Femur (tissue), 1 donor: Measurements from ENCODE around the gene FTO.

ENCODE experiments used
- DNase-seq: peaks from one replicate; pipeline ENCODE4 v3.0.0-alpha.2; 2017

FTO gene

GRCh38 chr16:54030451-54030850, 326.5 kb downstream of the FTO start:
- DNase-seq, result no peak

DNA sequence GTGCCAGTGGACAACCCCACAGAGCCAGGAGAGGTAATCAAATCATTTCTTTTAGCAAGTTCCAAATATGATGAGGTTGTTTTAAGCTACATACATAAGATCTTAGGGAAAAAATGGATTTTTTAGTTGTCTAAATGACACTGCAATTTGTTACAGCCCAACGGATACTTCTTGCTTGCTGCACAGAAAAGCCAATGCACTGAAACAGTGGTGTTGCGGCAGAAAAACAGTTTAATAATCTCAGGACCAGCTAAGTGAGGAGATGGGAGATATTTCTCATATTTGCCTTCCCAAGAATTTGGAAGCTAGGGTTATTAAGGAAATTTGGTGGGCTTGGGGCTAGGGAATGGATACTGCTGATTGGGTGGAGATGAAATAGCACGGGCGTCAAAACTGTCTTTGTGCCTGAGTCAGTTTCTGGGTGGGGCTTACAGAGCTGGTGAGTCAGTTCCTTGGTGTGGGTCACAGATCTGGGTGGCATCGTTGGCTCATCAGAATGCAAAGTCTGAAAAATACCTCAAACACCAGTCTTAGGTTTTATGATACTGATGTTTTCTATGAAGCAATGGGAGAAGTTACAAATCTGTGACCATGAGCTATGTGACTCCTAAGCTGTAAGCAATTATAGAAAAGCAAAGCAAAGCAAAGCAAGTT, 327.3 kb downstream of the FTO start:
- no peak for DNase-seq

DNA sequence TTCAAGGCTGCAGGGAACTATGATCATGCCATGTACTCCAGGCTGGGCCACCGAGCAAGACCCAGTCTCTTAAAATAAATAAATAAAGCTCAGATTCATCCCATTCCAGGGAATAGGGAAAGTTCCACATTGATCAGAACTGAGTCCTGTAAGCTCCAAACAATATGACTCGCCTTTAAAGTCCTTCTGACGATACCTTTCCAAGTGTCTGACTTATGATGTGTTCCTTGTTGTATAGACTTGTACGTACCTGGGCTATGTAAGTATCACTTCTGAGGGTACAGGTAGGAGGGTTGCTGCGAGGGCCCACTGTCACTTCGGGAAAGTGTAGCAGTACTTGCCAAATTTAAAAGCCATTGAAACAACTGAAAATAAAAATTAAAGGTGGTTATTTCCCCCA, 329.8 kb downstream of the FTO start:
- DNase-seq, result no peak

DNA sequence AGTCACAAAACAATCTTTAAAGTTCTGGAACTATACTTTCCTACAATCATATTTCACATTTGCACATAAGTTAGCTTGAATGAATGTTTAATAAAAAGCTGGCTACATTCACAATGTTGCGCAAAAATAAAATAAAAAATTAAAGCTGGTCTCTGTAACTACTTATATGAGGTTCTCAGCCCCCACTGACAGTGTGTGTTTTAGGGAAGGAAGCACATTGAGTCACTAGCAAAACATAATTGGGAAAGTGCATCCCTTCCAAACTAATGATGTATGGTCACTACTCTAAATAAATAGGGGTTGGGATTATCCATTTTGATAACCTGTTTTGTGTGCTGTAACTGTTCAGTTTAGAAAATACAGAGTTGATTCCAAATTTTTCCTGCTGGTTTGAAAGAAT, 330.7 kb downstream of the FTO start:
- DNase-seq, result no peak

GRCh38 chr16:54040480-54040879, 336.5 kb downstream of the FTO start:
- DNase-seq, result no peak

- DNase-seq, result no peak
Observed at GRCh38 chr16:54040975-54041374, 337.0 kb downstream of the FTO start.

DNA sequence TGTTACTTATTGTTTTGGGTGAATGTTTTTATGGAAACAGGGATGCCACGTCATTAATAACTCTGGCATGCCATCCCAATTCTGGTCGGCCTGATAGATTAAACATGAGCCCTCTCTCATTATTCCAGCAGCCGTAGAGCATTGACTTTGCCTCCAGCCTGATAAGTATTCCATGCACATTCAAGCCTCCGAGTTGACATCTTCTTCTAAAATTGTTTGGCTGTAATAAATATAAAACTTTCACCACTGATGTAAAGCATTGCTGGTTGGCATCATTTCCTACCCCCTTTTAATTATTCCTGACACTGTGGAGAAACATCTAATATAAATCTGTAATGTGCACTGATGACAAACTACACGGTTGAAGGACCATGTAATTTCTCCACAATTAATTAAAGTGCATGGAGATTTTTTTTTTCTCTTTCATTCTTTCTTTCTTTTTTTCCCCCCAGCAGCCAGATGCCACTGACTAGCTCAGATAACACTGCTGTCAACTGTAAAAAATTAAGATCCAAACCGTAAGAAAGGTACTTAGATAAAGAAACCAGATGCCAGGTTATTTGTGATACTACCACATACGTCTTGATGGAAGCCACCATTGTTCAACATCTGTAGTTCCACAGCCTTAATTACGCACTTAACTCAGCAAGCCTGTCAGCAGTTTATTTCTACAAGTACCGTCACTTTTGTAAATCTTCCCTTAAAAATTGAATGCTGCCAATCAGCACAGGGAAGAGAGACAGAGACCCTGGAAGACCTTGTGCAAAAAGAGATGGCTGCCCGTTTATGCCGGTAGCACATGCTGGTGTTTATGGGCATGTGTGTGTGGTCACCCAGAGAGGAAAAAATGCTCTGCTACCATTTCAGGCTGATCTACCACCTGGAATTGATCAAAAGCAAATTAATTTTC, 344.9 kb downstream of the FTO start:
- no peak for DNase-seq

DNA sequence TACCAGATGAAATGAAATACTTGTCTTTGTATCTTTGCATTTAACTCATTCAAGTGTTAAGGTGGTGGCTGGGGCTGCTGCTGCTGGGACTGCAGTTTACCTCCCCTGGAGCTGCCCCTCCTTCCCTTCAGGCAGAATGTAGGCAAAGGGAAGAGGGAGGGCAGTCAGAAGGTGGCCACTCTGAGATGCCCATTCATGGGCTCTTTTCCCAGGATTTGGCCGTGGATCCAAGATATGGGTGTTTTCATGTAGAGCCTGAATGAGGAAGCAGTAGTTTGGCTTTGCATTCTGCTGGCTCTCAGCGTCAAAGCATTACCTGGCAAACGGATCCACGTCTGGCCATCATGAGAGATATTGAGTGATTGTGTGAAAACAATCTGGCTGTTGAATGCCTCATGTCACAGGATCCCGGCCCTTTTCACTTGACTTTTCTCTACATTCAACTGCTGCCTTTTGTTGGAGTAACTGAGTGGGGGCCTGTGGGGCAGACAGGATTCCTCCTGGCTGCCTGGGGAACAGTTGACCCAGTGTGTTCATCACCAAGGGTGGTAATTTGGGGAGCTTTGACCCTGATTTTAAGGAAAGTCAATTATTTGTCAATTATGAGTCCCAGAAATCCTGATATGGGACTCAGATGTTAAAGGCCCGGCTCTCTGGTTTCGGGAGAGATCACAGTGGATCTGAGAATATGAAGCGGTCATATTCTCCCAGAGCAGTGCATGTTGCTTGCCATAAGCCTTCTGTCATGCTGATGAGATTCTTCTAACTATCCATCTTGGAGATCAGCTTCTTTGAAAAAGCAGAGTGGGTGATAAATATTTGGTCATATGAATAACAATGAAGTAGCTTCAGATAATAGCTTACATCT, 345.9 kb downstream of the FTO start:
- no peak for DNase-seq

GRCh38 chr16:54050459-54051210, 346.7 kb downstream of the FTO start:
- DNase-seq, result peak; percentile 39

DNA sequence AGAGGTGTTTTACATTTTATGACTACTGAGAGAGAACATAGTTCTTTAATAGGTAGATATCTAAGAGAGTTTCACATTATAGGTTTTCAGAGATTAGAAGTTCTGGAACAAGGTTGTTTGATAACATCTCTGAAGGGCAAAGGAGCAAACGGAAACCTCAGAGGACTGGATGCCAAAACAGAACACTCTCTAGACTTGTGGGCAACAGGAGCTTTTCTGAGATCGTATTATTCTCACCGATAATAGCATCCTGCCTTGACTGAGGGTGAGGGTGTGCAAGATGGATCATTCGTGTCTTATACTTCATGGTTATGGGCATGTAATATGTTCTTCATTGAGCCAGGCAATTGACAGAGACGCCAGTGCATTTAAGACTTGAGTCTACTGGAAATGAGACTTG, 347.9 kb downstream of the FTO start:
- no peak for DNase-seq

GRCh38 chr16:54052271-54052670, 348.3 kb downstream of the FTO start:
- DNase-seq, result no peak

- no peak for DNase-seq
Observed at GRCh38 chr16:54053891-54054820, 350.2 kb downstream of the FTO start.

GRCh38 chr16:54055191-54055590, 351.2 kb downstream of the FTO start:
- DNase-seq, result no peak

DNA sequence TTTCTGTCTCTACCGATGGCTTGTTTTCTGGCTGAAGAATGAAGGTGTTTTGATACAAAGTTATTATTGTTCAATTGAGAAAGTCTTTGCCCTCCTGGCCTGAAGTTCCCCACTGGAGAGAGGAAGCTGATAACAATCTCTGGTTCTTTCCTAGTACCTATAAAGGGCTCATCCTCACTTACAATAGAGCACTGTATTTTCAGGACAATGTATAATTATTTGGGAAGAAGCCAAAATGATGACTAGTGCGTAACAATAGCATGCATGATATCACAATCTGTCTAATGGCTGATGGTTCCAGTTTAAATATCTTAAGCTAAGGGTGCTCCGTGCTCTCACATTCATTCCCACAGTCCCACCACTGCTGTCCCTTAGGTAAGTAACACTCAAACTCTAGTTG, 351.9 kb downstream of the FTO start:
- DNase-seq, result no peak

- no peak for DNase-seq
Observed at GRCh38 chr16:54056921-54057320, 353.0 kb downstream of the FTO start.

DNA sequence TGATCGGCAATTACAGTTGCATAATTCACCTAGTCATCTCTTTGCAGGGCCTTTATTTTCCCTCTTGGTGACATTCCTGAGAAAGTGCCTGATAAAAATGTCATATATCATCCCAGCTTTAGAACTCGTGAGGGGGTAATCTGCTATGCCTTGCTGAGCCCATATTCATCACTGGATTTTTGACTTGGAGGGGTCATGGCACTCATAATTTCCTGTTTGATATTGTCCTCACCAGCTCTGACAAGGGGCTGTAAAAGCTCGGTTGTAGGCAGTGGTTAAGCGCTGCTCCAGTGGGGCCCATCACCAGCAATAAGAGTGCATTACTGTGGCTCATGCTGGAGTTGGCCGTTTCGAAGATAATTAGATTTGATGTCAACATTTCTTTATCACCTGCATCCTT, 355.4 kb downstream of the FTO start:
- no peak for DNase-seq

- DNase-seq, result no peak
Observed at GRCh38 chr16:54060599-54061421, 356.9 kb downstream of the FTO start.

GRCh38 chr16:54061454-54061853, 357.5 kb downstream of the FTO start:
- DNase-seq, result no peak

- DNase-seq, result no peak
Observed at GRCh38 chr16:54062361-54063278, 358.7 kb downstream of the FTO start.
